Endothelial cell (in vitro differentiated cells): ENCODE measurements around the gene SFTPD. TPM values are rescaled to one million over a fixed set of nuclear protein-coding genes. Genes with fewer than 3 reads are reported as not detected.

ENCODE experiments used
- DNase-seq: peaks from one replicate; pipeline ENCODE4 v3.0.0; 2021; ENCODE audit warnings: low spot score
- H3K27ac Mint-ChIP-seq: one replicate; pipeline ENCODE4 v1.8.0; 2021; ENCODE audit warnings: mixed read lengths, inconsistent platforms; ENCODE audit not compliant: unreplicated experiment
- H3K27me3 Mint-ChIP-seq: one replicate; pipeline ENCODE4 v1.8.0; 2021; ENCODE audit warnings: mild to moderate bottlenecking, moderate library complexity, mixed read lengths, inconsistent platforms; ENCODE audit not compliant: unreplicated experiment
- H3K36me3 Mint-ChIP-seq: one replicate; pipeline ENCODE4 v1.8.0; 2021; ENCODE audit warnings: mild to moderate bottlenecking, low read depth, mixed read lengths, inconsistent platforms; ENCODE audit not compliant: unreplicated experiment
- H3K4me1 Mint-ChIP-seq: one replicate; pipeline ENCODE4 v1.8.0; 2021; ENCODE audit warnings: mild to moderate bottlenecking, mixed read lengths, inconsistent platforms; ENCODE audit not compliant: unreplicated experiment
- H3K4me3 Mint-ChIP-seq: one replicate; pipeline ENCODE4 v1.8.0; 2021; ENCODE audit warnings: mild to moderate bottlenecking, mixed read lengths, inconsistent platforms; ENCODE audit not compliant: unreplicated experiment
- H3K9me3 Mint-ChIP-seq: one replicate; pipeline ENCODE4 v1.8.0; 2021; ENCODE audit warnings: mixed read lengths, inconsistent platforms; ENCODE audit not compliant: unreplicated experiment
- total RNA-seq: library from RNA; stranded (reverse); fragmentation: NEBNext Ultra II Directional; extraction: Animal tissue kit (Norgen Biotek cat#: 25700); gene quantifications from one replicate; pipeline ENCODE4 v1.2.1, GENCODE V29; 2021; ENCODE audit not compliant: unreplicated experiment
- TF ChIP-seq, protein P1 (sequence below): fragments of 200-600 bp; sonication (generic); IDR thresholded peaks from one replicate; pipeline ENCODE4 v1.5.0; 2021; ENCODE audit warnings: antibody characterized with exemption; ENCODE audit not compliant: unreplicated experiment

SFTPD gene
- total RNA-seq, 1 donor from 2014 or later = 0.31 TPM

DNA sequence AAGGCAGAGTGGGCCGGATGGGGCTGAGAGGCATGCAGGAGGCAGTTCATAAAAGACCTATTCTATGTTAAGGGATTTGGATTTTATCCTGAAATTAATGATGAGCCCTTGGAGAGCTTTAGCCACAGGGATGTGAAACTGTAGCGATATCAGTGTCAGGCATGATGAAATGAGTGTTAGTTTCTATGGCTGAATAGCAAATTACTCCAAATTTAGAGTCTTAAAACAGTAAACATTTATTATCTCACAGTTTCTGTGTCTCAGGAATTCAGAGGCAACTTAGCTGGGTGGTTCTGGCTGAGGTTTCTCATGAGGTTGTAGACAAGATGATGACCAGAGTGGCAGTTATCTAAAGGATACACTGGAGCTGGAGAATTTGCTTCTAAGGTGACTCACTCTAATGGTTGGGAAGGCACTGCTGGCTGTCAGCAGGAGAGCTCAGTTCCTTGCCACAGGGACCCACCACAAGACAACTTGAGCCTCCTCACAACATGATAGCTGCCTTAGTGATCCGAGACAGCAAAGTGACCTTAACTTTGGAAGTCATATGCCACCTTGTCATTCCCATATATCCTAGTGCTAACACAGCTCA is 36.7 kb upstream of the SFTPD start:
- no peak for DNase-seq
- peaks cover 2% of the 10 kb centered on the region for H3K27me3 Mint-ChIP-seq
- H3K9me3 Mint-ChIP-seq = peaks cover 7% of the 10 kb centered on the region
- no peak overlapping the region for H3K4me3 Mint-ChIP-seq
- H3K27ac Mint-ChIP-seq = no peak overlapping the region
- H3K4me1 Mint-ChIP-seq = no peaks in the 10 kb centered on the region
- TF ChIP-seq, protein P1, sequence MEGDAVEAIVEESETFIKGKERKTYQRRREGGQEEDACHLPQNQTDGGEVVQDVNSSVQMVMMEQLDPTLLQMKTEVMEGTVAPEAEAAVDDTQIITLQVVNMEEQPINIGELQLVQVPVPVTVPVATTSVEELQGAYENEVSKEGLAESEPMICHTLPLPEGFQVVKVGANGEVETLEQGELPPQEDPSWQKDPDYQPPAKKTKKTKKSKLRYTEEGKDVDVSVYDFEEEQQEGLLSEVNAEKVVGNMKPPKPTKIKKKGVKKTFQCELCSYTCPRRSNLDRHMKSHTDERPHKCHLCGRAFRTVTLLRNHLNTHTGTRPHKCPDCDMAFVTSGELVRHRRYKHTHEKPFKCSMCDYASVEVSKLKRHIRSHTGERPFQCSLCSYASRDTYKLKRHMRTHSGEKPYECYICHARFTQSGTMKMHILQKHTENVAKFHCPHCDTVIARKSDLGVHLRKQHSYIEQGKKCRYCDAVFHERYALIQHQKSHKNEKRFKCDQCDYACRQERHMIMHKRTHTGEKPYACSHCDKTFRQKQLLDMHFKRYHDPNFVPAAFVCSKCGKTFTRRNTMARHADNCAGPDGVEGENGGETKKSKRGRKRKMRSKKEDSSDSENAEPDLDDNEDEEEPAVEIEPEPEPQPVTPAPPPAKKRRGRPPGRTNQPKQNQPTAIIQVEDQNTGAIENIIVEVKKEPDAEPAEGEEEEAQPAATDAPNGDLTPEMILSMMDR = no peak
- no peaks in the 10 kb centered on the region for H3K36me3 Mint-ChIP-seq

DNA sequence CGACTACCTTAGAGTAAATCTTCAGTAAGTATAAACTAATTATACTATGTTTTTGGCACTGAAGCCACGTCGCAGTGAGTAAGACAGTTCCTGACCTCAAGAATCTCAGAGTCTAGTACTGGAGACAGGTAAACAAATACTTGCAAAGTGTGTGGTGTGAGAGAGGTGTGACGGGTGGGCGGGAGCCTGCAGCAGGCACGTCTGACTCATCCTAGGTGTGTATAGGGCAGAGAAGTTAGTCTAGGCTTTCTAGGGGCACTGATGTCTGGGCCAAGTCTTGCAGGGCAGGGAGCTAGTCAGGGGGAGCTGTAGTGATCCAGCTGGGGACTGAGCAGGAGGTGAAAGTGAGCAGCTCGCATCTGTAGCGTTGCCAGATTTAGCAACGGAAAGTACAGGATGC is 35.9 kb upstream of the SFTPD start:
- Mint-ChIP-seq H3K27ac (no peak overlapping the region), H3K4me1 (no peaks in the 10 kb centered on the region), H3K9me3 (peaks cover 2% of the 10 kb centered on the region), H3K27me3 (peaks cover 2% of the 10 kb centered on the region), H3K36me3 (no peaks in the 10 kb centered on the region), H3K4me3 (no peak overlapping the region)
- no peak for DNase-seq
- TF ChIP-seq, protein P1 = no peak

DNA sequence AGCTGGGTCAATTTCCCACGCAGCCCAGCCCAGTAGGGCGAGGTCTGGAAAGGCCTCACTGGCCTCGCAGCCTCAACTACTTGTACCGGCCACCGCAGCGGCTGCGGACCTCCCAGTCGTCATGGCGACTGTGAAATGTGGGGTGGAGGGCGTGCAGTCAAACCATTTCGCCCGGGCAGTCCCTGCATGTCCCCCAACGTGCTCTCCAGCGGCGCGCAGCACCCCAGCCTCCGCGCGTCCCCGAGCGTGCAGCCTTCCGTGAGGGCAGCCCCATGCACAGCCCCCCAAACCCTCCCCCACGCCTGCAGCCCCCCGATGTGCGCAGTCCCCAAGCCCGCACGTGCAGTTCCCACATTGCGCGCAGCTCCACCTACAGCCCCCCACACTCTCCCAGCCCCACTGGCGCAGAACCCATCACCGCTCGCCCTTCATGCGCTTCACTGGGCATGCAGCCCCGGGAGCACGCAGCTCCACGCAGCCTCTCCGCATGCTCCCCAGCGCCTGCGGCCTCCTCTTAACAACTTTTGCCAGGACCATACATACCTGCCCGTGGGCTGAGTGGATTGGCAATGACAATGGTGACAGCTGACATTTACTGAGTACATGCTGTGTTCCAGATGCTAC is 34.5 kb upstream of the SFTPD start:
- DNase-seq = no peak
- TF ChIP-seq, protein P1 = no peak
- Mint-ChIP-seq H3K27ac (no peak overlapping the region), H3K9me3 (no peaks in the 10 kb centered on the region), H3K4me3 (no peak overlapping the region), H3K27me3 (peaks cover 2% of the 10 kb centered on the region), H3K4me1 (no peaks in the 10 kb centered on the region), H3K36me3 (no peaks in the 10 kb centered on the region)

DNA sequence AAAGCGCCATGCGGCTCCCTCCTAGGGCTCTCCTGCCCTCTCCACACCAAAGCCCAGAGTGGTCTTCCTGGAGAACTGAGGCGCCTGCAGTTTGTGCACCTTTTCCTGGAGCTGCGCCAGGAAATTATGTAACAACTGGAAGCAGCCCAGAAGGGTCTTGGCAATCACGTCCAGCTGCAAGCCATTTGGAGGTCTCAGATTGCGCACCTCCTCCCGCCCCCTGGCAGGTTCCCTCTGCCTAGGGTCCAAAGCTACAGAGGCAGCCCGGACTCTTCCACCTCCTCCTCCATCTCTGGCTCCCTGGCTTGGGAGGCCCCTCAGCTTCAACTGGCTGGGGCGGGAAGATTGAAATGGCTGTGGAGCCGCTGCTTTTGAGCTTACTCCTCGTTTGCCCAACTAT is 34.0 kb upstream of the SFTPD start:
- Mint-ChIP-seq H3K27me3 (peaks cover 2% of the 10 kb centered on the region), H3K36me3 (no peaks in the 10 kb centered on the region), H3K9me3 (no peaks in the 10 kb centered on the region), H3K4me1 (no peaks in the 10 kb centered on the region), H3K4me3 (no peak overlapping the region), H3K27ac (no peak overlapping the region)
- no peak for DNase-seq
- TF ChIP-seq, protein P1 = no peak

DNA sequence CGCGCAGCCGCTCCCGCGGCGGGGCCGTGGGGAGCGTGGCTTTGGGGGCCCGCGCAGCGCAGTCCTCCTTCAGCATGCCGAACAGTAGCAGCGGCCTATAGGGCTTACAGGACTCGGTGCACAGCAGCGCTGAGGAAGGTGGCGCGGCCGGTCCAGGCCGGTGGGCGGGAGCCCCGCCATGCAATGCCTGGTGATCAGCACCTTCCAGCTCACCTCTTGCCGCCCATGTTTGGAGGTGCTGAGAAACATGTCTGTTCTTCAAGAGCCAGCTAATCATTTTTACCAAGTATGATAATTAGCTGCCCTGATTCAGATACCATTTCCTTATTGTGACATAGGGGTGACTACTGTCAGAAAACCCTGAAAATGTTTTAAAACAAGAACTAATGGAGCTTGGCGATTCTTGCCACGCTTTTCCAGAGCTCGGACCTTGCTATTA is 33.5 kb upstream of the SFTPD start:
- no peaks in the 10 kb centered on the region for H3K4me1 Mint-ChIP-seq
- no peaks in the 10 kb centered on the region for H3K9me3 Mint-ChIP-seq
- H3K36me3 Mint-ChIP-seq = no peaks in the 10 kb centered on the region
- TF ChIP-seq, protein P1 = no peak
- H3K4me3 Mint-ChIP-seq = peak overlapping the region; percentile 78
- H3K27me3 Mint-ChIP-seq = peaks cover 2% of the 10 kb centered on the region
- H3K27ac Mint-ChIP-seq = no peak overlapping the region
- DNase-seq = peak; percentile 23
